Thoracic aorta (tissue), 2 donors: ENCODE measurements around the gene MYO5A. TPM values are rescaled to one million over a fixed set of nuclear protein-coding genes. Genes with fewer than 3 reads are reported as not detected.

Source experiments
- ATAC-seq: fragments of 150-250 bp; one replicate; pipeline ENCODE4 v1.8.0; 2017; ENCODE audit warnings: low read depth; ENCODE audit not compliant: insufficient number of reproducible peaks, low FRiP score
- DNase-seq: peaks from one replicate; pipeline ENCODE4 v3.0.0-alpha.2; 2020; ENCODE audit warnings: low spot score
- H3K27ac ChIP-seq, 2 donors: fragments of 200-600 bp; sonication (generic); 1 replicate in 1 of 2; 2 replicates in 1 of 2; pipeline ENCODE4 v1.5.1; 2016; ENCODE audit warnings: mild to moderate bottlenecking in 2 of 2, moderate library complexity in 2 of 2
- H3K27me3 ChIP-seq: fragments of 200-600 bp; sonication (generic); replicated peaks from 2 replicates; pipeline ENCODE4 v1.6.0; 2016; ENCODE audit warnings: mild to moderate bottlenecking; ENCODE audit not compliant: insufficient read depth
- H3K36me3 ChIP-seq: fragments of 200-600 bp; sonication (generic); one replicate; pipeline ENCODE4 v1.5.1; 2016
- H3K4me1 ChIP-seq, 2 donors: fragments of 200-600 bp; sonication (generic); 1 replicate in 1 of 2; 2 replicates in 1 of 2; pipeline versions ENCODE4 v1.5.1 to v1.6.0; 2016; ENCODE audit warnings: low read depth in 2 of 2, mild to moderate bottlenecking in 1 of 2; ENCODE audit not compliant: control insufficient read depth in 1 of 2
- H3K4me3 ChIP-seq: fragments of 200-600 bp; sonication (generic); 2 replicates; pipeline ENCODE4 v1.5.1; 2016; ENCODE audit warnings: mild to moderate bottlenecking
- H3K9me3 ChIP-seq: fragments of 200-600 bp; sonication (generic); 2 replicates; pipeline ENCODE4 v1.5.1; 2016
- CTCF ChIP-seq: fragments of 200-600 bp; sonication (generic); IDR thresholded peaks from one replicate; pipeline ENCODE4 v1.5.1; 2019; ENCODE audit warnings: antibody characterized with exemption
- total RNA-seq, 2 donors: library from RNA; depleted of rRNA; stranded (reverse); fragments of >200 nt; gene quantifications; one replicate each; pipeline versions ENCODE4 v1.1.0 to v1.2.3, GENCODE V29; 2016

The MYO5A gene
- total RNA-seq, 2 donors from 2014 or later = 37.6 to 58.8 TPM

GRCh38 chr15:52257734-52258062 lies 271.0 kb downstream of the MYO5A start:
- no peak overlapping the region for H3K4me3 ChIP-seq
- no peak for TF ChIP-seq CTCF
- H3K36me3 ChIP-seq = no peaks in the 10 kb centered on the region
- ATAC-seq (no peak), DNase-seq (no peak)
- peaks cover 10 to 19% of the 10 kb centered on the region in 2 donors for H3K4me1 ChIP-seq
- no peaks in the 10 kb centered on the region for H3K9me3 ChIP-seq
- H3K27me3 ChIP-seq = no peaks in the 10 kb centered on the region
- no peak overlapping the region for H3K27ac ChIP-seq

Other genes with a start within 250 kb of the MYO5A start
- gene MYO5C, start 233.1 kb downstream of the MYO5A start, total RNA-seq = 10 to 100 TPM in 1 of 2 donors, 1 to 10 TPM in 1; 3.0 to 18.4 TPM
- 100 to 1,000 TPM; 102 to 172 TPM for gene ARPP19, start 40.1 kb upstream of the MYO5A start, total RNA-seq
- 10 to 100 TPM; 47.8 to 59.4 TPM for gene ATOSA, start 150.5 kb upstream of the MYO5A start, total RNA-seq